Omental fat pad (tissue), 4 donors: Measurements from ENCODE around the gene U2AF2. TPM values are rescaled to one million over a fixed set of nuclear protein-coding genes. Genes with fewer than 3 reads are reported as not detected.

Experiments used
- small RNA-seq: library from RNA; depleted of rRNA; stranded (forward); fragments of <200 nt; gene quantifications from one replicate; pipeline ENCODE3, GENCODE V24; 2016
- total RNA-seq, 4 donors: library from RNA; depleted of rRNA; stranded (reverse); fragments of >200 nt; gene quantifications; one replicate each; pipeline ENCODE4 v1.1.0, GENCODE V29; 2016

The U2AF2 gene
- total RNA-seq, 4 donors from 2014 or later = 55.2 to 132 (median 86.1) TPM

Small RNA genes lying within 50 kb of the gene (small RNA-seq; reads per million reads assigned to genes)
- gene AC010525.2 = not detected

Other genes starting within 250 kb of the U2AF2 start
- 10 to 100 TPM in 2 of 4 donors, 1 to 10 TPM in 2; 7.4 to 25.6 (median 13.0) TPM for gene UBE2S, start 247.2 kb upstream of the U2AF2 start, total RNA-seq
- gene SHISA7, start 211.7 kb upstream of the U2AF2 start, total RNA-seq = not detected
- 10 to 100 TPM; 52.5 to 96.8 (median 62.5) TPM for gene ISOC2, start 193.4 kb upstream of the U2AF2 start, total RNA-seq
- not detected for gene C19orf85, start 190.3 kb upstream of the U2AF2 start, total RNA-seq
- gene ZNF628, start 178.4 kb upstream of the U2AF2 start, total RNA-seq = 1 to 10 TPM; 1.7 to 6.4 (median 2.6) TPM
- 1 to 10 TPM; 2.3 to 4.6 (median 2.6) TPM for gene NAT14, start 169.8 kb upstream of the U2AF2 start, total RNA-seq
- 1 to 10 TPM; 1.6 to 6.1 (median 3.5) TPM for gene SSC5D, start 166.6 kb upstream of the U2AF2 start, total RNA-seq
- gene SBK2, start 117.9 kb upstream of the U2AF2 start, total RNA-seq = under 1 TPM in 1 of 4 donors, not detected in 3; 0.56 TPM
- 1 to 10 TPM in 1 of 4 donors, under 1 TPM in 2, not detected in 1; 0.36 to 1.5 (median 0.79) TPM for gene SBK3, start 109.5 kb upstream of the U2AF2 start, total RNA-seq
- gene ZNF579, start 74.2 kb upstream of the U2AF2 start, total RNA-seq = 1 to 10 TPM; 1.3 to 4.0 (median 2.3) TPM
- 1 to 10 TPM; 4.2 to 7.1 (median 5.0) TPM for gene FIZ1, start 55.5 kb upstream of the U2AF2 start, total RNA-seq
- 10 to 100 TPM; 15.6 to 27.5 (median 17.4) TPM for gene ZNF524, start 54.7 kb upstream of the U2AF2 start, total RNA-seq
- gene ZNF865, start 49.4 kb upstream of the U2AF2 start, total RNA-seq = 1 to 10 TPM; 2.2 to 6.3 (median 3.8) TPM
- 1 to 10 TPM; 2.5 to 3.8 (median 3.2) TPM for gene ZNF784, start 30.5 kb upstream of the U2AF2 start, total RNA-seq
- gene ZNF580, start 14.0 kb upstream of the U2AF2 start, total RNA-seq = 10 to 100 TPM; 11.4 to 20.5 (median 13.8) TPM
- gene ZNF581, start 11.4 kb upstream of the U2AF2 start, total RNA-seq = 10 to 100 TPM in 3 of 4 donors, 1 to 10 TPM in 1; 9.9 to 15.0 (median 11.9) TPM
- gene CCDC106, start 6.8 kb upstream of the U2AF2 start, total RNA-seq = 10 to 100 TPM in 3 of 4 donors, 1 to 10 TPM in 1; 9.8 to 15.2 (median 11.0) TPM
- 10 to 100 TPM; 56.4 to 82.3 (median 62.0) TPM for gene EPN1, start 20.2 kb downstream of the U2AF2 start, total RNA-seq
- not detected for gene NLRP9, start 83.4 kb downstream of the U2AF2 start, total RNA-seq
- gene RFPL4A, start 104.1 kb downstream of the U2AF2 start, total RNA-seq = not detected
- gene RFPL4AL1, start 114.1 kb downstream of the U2AF2 start, total RNA-seq = not detected
- gene NLRP11, start 177.0 kb downstream of the U2AF2 start, total RNA-seq = not detected
- not detected for gene NLRP4, start 181.5 kb downstream of the U2AF2 start, total RNA-seq